ELF-1 (cell line): ENCODE measurements around the gene FIGNL1.
A peak's percentile ranks its signal among the peaks of the same experiment; 100 is the strongest.

Experiments
- DNase-seq: peaks from one replicate; pipeline ENCODE4 v3.0.0-alpha.2; 2016; ENCODE audit warnings: low read depth, low spot score

FIGNL1 gene

GRCh38 chr7:50427518-50427917 is 22.6 kb downstream of the FIGNL1 start:
- DNase-seq = no peak

GRCh38 chr7:50426280-50427045 is 23.7 kb downstream of the FIGNL1 start:
- DNase-seq = no peak

- DNase-seq = no peak
Measured at GRCh38 chr7:50425318-50425717, 24.8 kb downstream of the FIGNL1 start.

- no peak for DNase-seq
Measured at GRCh38 chr7:50423860-50424259, 26.3 kb downstream of the FIGNL1 start.

GRCh38 chr7:50422858-50423257 is 27.3 kb downstream of the FIGNL1 start:
- no peak for DNase-seq

GRCh38 chr7:50421043-50421442 is 29.1 kb downstream of the FIGNL1 start:
- DNase-seq = peak; percentile 2

- DNase-seq = peak; percentile 5
Measured at GRCh38 chr7:50418526-50419290, 31.4 kb downstream of the FIGNL1 start.

- peak; percentile 92 for DNase-seq
Measured at GRCh38 chr7:50418086-50418515, 32.0 kb downstream of the FIGNL1 start.

- peak; percentile 57 for DNase-seq
Measured at GRCh38 chr7:50416527-50417182, 33.5 kb downstream of the FIGNL1 start.

GRCh38 chr7:50415844-50416364 is 34.2 kb downstream of the FIGNL1 start:
- DNase-seq = no peak

GRCh38 chr7:50413561-50413960 is 36.6 kb downstream of the FIGNL1 start:
- no peak for DNase-seq

GRCh38 chr7:50412973-50413372 is 37.2 kb downstream of the FIGNL1 start:
- no peak for DNase-seq

- no peak for DNase-seq
Measured at GRCh38 chr7:50411332-50411731, 38.8 kb downstream of the FIGNL1 start.

- DNase-seq = no peak
Measured at GRCh38 chr7:50409856-50410745, 40.0 kb downstream of the FIGNL1 start.

- no peak for DNase-seq
Measured at GRCh38 chr7:50406935-50407334, 43.2 kb downstream of the FIGNL1 start.

GRCh38 chr7:50405221-50405620 is 44.9 kb downstream of the FIGNL1 start:
- no peak for DNase-seq

GRCh38 chr7:50404392-50404791 is 45.8 kb downstream of the FIGNL1 start:
- DNase-seq = peak; percentile 10

GRCh38 chr7:50400114-50400513 is 50.0 kb downstream of the FIGNL1 start:
- DNase-seq = peak; percentile 32

- DNase-seq = no peak
Measured at GRCh38 chr7:50399635-50400034, 50.5 kb downstream of the FIGNL1 start.

GRCh38 chr7:50399206-50399605 is 50.9 kb downstream of the FIGNL1 start:
- DNase-seq = no peak

- DNase-seq = no peak
Measured at GRCh38 chr7:50397971-50398324, 52.2 kb downstream of the FIGNL1 start.
